HG03025 (cell line): ENCODE data around the gene CACNA1C.

Experiments used
- ATAC-seq: cut with Tn5 transposase; IDR thresholded peaks from one replicate; pipeline ENCODE4 v1.9.1; 2021; ENCODE audit warnings: mild to moderate bottlenecking, moderate library complexity; ENCODE audit not compliant: unreplicated experiment, low FRiP score

The CACNA1C gene

GRCh38 chr12:2553388-2554126 lies 500.8 kb downstream of the CACNA1C start:
- no peak for ATAC-seq

GRCh38 chr12:2555487-2556082 lies 502.8 kb downstream of the CACNA1C start:
- ATAC-seq = no peak

GRCh38 chr12:2557597-2557996 lies 504.8 kb downstream of the CACNA1C start:
- no peak for ATAC-seq

- ATAC-seq = no peak
Observed at GRCh38 chr12:2559931-2560330, 507.1 kb downstream of the CACNA1C start.

DNA sequence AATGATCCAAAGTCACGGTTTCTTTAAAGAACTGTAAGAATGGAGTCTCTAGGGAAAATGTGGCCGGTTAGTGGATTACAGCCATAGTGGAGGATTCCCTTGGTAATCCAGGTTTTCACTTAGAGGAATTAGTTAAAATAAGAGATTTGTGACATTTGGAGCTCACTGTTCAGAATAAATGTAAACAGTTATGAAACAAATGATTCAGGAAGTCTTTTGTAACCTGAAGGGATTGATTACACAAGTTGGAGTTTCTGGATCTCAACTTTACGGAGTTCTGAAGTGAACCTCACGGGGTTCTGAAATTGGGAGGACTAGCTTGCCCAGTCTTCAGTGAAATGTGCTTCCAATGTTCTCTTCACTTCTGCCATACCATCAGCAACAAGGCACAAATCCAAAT lies 507.6 kb downstream of the CACNA1C start:
- no peak for ATAC-seq

GRCh38 chr12:2561367-2561766 lies 508.6 kb downstream of the CACNA1C start:
- ATAC-seq = no peak

GRCh38 chr12:2562400-2562799 lies 509.6 kb downstream of the CACNA1C start:
- ATAC-seq = no peak

DNA sequence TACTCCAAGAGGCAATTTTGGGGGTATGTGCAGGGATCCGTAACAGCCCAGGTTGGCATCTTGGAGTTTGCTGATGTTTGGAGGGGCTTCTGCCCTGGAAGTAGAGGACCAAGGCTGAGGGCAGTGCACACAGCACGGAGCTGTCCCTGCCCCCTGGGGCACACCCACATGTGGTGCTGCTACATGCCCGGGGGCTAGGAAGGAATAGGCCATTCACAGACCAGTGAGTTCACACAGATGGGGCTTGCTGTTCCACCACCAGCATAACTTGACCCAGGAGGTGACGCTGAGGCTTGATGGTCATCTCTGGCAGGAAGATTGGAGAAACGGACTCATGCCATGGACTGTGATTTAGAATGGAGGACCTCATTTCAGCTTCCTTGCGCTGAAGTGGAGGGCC lies 510.9 kb downstream of the CACNA1C start:
- ATAC-seq = no peak

- no peak for ATAC-seq
Observed at GRCh38 chr12:2566161-2566560, 513.4 kb downstream of the CACNA1C start.

- no peak for ATAC-seq
Observed at GRCh38 chr12:2567711-2568110, 514.9 kb downstream of the CACNA1C start.

- no peak for ATAC-seq
Observed at GRCh38 chr12:2570562-2570961, 517.8 kb downstream of the CACNA1C start.

GRCh38 chr12:2574355-2574935 lies 521.7 kb downstream of the CACNA1C start:
- no peak for ATAC-seq

DNA sequence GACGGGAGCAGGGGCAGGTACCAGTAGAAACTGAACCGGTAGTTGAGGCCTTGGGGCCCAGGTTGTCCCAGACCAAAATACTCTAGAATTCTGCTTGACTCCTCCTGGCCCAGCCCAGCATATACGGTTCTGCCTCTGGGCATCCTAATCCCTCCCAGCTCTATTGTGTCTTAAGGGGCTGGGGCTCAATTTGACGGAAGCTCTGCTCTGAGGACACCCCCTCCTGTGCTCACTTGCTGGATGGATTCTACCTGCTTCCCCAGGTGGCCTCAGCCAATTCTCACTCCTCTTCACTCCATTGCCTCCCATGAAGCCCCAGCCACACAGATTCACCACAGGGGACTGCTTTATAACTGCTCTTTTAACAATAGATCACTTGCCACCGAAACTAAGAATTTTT lies 522.5 kb downstream of the CACNA1C start:
- ATAC-seq = no peak

DNA sequence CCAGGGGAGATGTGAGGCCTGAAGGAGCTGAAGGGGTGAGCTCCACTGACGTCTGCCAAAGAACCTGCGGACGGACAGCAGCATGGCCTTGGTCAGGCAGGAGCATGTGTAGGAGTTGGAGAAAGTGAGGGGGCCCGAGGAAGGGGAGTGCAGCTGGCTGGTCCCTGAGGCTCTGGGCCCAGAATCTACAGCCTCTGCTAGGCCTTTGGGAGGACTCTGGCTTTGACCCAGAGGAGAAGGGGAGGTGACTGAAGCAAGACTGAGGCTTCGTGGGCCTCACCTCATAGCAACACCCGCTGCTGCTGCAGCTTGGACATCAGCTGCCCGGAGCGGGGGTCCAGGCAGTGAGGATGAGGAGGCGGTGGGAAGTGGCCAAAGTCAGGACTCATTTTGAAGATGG lies 525.4 kb downstream of the CACNA1C start:
- no peak for ATAC-seq

DNA sequence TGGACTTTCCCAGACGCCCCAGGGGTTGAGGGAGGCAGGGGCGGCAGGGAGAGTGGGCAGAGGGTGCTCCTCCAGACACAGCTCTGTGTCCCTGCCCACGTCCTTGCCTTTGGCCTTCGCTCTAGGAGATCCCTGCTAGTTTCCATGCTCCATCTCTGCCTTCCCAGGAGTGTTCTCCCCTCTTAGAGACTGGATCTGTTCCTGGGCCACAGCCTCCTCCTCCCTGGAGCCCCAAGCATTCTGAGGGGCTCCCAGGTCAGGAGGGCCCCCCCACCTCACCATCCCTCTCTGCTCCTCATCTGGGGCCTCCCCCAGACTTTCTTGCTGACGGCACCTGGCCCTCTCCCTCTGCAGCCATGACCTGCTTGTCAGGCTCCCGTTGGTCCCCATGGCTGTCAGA lies 526.0 kb downstream of the CACNA1C start:
- ATAC-seq = no peak

DNA sequence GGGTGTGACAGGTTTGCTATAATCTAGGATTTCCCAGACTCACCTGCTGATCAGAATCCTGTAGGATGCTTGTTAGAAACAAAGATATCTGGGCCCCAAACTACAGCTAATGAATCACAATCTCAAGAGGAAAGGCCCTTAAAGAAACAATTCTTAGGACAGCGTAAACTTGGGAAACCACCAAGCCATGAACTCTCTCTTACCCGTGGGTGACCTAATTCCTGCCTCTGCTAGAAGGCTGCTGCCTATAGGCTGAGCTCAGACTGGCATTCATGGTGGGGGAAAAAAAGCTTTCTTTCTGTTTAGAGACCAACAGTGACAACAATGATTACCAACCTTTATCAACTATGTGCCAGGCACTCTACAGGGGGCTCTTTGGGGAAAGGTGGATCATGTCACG lies 528.0 kb downstream of the CACNA1C start:
- ATAC-seq = no peak

- ATAC-seq = no peak
Observed at GRCh38 chr12:2581293-2582045, 528.7 kb downstream of the CACNA1C start.

GRCh38 chr12:2582631-2583030 lies 529.8 kb downstream of the CACNA1C start:
- ATAC-seq = no peak

GRCh38 chr12:2583091-2583497 lies 530.3 kb downstream of the CACNA1C start:
- ATAC-seq = no peak

DNA sequence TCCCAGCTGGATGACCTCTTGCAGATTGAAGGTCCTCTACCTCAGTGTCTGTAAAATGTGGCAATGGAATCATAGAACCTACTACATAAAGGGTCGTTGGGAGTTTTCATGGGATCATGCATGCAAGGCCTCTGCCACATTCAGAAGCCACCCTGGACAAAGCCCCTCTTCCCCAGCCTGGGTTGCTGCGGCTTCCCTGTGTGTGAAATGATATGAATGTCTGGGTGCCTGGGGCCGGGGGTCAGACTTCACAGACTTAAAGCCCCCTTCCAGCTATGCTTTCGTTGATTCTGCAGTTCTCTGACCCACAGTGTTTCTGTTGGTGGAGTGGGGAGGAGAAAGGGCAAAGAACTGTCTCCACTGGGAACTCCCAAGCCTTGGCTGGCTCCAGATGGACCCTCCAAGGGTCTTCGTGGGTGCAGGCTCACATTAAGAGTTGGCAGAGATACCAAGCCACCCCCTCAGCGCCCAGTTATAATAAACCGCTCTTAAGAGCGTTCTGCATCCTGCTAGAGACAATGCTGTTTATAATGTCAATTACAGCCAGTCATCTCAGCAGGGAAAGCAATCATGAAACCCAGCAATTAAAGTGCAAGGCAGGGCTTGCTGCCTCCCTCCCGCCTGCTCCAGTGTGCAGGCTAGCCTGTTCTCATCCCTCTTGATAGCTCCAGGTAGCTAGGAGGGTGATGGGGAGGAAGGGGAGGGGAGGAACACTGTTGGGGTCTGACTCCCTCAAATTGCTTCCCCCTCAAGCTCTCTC lies 531.0 kb downstream of the CACNA1C start:
- no peak for ATAC-seq
